HEK293 (cell line): ENCODE data around the gene SLC28A2.

ENCODE experiments used
- SP2 ChIP-seq: fragments of 450-650 bp; formaldehyde crosslinking; IDR thresholded peaks from 2 replicates; pipeline ENCODE4 v1.5.1; 2016; ENCODE audit warnings: missing biosample characterization, missing genetic modification characterization
- YY1 ChIP-seq: fragments of 450-650 bp; formaldehyde crosslinking; IDR thresholded peaks from 2 replicates; pipeline ENCODE4 v1.5.1; 2018; ENCODE audit warnings: missing biosample characterization, missing genetic modification characterization
- ZBTB17 ChIP-seq: fragments of 450-650 bp; formaldehyde crosslinking; IDR thresholded peaks from 2 replicates; pipeline ENCODE4 v1.5.1; 2016; ENCODE audit warnings: missing biosample characterization, missing genetic modification characterization
- TF ChIP-seq, protein P1 (sequence below): fragments of 450-650 bp; formaldehyde crosslinking; IDR thresholded peaks from 2 replicates; pipeline ENCODE4 v1.5.1; 2016; ENCODE audit warnings: missing biosample characterization, missing genetic modification characterization

DNA sequence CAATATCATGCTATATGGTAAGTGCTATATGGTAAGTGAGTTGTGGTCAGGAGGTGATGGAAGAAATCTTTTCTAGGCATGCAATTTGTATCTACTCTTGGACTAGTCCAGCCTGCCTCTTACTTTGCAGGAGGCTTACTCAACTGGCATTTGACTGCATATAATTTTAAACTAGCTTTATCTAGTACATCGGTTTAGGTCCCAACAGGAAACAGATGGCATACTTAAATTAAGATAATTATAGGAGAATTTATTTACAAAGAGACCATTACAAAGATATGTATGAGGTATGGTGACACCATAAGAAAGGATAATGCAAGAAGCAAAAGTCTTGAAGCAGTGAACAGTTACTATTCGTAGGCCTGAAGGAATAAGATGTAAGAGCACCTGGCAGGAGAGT lies 7.8 kb downstream of the SLC28A2 start:
- TF ChIP-seq SP2 (tag by site-specific recombination) = no peak
- TF ChIP-seq, protein P1, sequence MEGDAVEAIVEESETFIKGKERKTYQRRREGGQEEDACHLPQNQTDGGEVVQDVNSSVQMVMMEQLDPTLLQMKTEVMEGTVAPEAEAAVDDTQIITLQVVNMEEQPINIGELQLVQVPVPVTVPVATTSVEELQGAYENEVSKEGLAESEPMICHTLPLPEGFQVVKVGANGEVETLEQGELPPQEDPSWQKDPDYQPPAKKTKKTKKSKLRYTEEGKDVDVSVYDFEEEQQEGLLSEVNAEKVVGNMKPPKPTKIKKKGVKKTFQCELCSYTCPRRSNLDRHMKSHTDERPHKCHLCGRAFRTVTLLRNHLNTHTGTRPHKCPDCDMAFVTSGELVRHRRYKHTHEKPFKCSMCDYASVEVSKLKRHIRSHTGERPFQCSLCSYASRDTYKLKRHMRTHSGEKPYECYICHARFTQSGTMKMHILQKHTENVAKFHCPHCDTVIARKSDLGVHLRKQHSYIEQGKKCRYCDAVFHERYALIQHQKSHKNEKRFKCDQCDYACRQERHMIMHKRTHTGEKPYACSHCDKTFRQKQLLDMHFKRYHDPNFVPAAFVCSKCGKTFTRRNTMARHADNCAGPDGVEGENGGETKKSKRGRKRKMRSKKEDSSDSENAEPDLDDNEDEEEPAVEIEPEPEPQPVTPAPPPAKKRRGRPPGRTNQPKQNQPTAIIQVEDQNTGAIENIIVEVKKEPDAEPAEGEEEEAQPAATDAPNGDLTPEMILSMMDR = no peak
- TF ChIP-seq YY1 (tag by site-specific recombination) = no peak
- no peak for TF ChIP-seq ZBTB17 (tag by site-specific recombination)
